HuH-7.5 (cell line): ENCODE measurements around the gene KIF2C.
"Not testable (repeated sequence)": the region's sequence is repeated elsewhere in the genome, so short reads cannot be mapped to it uniquely, and the experiment has no call there.

ENCODE experiments used
- DNase-seq: peaks from one replicate; pipeline ENCODE4 v3.0.0; 2011; ENCODE audit warnings: low spot score

KIF2C gene

GRCh38 chr1:44775930-44776729 lies 36.5 kb downstream of the KIF2C start:
- DNase-seq = no peak

- DNase-seq = no peak
These were observed 37.1 kb downstream of the KIF2C start for GRCh38 chr1:44776730-44777068.

DNA sequence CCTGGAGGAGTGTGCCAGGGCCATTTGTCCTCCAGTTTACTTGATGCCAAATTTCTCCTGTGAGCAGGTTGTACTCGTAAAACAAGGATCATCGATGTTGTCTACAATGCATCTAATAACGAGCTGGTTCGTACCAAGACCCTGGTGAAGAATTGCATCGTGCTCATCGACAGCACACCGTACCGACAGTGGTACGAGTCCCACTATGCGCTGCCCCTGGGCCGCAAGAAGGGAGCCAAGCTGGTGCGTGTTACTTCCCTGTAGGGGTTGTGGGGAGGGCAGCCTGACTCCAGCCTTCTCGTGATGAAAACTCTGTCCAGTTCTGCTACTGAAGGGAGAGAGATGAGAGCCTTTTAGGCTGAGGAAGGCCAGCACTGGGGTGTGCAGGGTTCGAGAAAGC lies 37.9 kb downstream of the KIF2C start:
- no peak for DNase-seq

DNA sequence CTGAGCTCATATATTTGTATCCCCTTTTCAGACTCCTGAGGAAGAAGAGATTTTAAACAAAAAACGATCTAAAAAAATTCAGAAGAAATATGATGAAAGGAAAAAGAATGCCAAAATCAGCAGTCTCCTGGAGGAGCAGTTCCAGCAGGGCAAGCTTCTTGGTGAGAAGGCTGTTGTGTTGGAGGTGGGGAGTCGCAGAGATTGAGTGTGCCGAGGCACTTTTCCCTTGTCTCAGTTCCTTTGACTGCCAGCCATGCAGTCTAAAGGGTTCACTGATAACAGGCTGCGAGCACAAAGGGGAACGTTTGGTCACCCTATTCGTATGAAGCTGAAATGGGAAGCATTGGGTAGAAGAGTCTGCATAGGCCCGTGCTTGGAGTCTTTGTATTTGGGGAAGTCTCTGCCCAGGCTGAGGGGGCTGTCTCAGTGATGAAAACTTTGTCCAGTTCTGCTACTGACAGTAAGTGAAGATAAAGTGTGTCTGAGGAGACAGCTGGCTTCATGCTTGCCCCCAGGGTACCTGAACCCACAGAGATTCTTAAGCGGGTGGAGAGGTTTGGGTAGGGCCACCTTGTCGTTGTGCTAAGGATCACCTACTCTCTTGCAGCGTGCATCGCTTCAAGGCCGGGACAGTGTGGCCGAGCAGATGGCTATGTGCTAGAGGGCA lies 38.5 kb downstream of the KIF2C start:
- DNase-seq = no peak

DNA sequence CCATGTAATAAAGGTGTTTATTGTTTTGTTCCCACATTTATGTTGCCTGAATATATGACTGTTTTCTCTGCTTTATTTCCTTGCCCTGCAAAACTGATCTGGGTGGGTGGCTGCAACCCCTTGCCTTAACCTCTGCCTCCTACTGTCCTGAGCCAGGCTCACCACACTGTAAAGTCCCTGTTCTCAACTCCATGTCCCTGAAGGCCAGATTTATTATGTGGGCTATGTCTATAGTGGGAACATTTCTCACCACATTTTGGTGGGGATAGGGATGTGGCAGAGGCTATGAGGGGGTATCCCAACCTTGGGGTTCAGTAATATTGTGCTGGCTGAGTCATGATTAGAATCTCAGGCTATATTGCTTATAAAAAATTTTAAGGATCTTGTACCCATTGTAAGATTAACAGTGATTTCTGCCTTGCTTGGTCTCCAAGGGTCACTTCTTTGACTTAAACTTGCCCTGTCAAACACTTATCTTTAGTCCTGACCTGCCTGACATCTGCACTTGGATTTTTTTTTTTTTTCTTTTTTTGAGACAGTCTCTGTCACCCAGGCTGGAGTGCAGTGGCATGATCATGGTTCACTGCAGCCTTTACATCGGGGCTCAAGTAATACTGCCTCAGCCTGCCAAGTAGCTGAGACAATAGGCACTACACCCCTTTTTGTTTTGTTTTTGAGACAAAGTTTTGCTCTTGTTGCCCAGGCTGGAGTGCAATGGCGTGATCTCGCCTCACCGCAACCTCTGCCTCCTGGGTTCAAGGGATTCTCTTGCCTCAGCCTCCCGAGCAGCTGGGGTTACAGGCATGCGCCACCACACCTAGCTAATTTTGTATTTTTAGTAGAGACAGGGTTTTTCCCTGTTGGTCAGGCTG lies 39.3 kb downstream of the KIF2C start:
- no peak for DNase-seq

DNA sequence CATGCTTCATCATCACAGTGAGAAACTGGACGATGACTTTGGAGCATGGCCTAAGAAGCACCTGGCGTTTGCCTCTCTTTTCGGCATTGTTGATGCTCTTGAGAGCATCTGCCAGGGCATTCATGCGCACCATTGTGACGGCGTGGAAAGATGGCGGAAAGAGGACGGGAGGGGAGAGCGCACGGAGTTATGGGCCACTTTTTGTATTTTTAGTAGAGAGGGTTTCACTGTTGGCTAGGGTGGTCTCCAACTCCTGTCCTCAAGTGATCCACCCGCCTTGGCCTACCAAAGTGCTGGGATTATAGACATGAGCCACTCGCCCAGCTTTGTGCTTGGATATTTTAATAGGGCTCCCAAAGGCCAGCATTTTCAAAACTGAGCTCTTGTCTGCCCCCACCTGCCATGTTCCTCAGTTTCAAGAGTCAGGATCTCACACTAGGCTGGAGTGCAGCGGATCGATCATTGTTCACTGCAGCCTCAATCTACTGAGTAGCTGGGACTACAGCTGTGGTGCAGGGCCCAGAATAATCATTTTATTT lies 41.0 kb downstream of the KIF2C start:
- no peak for DNase-seq

GRCh38 chr1:44783697-44784093 lies 44.1 kb downstream of the KIF2C start:
- DNase-seq = no peak

- peak; percentile 32 for DNase-seq
These were observed 44.7 kb downstream of the KIF2C start for GRCh38 chr1:44784094-44785028.

DNA sequence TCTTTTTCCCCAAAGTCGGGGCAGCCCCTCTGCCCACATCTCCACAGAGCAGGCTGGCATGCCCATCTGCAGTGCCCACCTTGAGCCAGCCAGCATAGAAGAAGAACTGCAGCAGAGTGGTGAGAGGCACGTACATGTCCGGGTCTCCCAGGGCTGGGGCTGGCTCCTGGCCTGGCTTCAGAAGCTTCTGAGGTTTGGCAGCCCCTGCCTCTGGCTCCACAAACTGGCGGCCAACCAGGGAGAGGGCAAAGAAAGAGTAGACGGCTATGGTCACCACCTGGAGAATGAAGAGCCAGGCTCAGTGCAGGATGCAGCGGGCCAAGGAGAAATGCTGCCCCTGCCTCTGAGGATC lies 45.4 kb downstream of the KIF2C start:
- no peak for DNase-seq

GRCh38 chr1:44785501-44786137 lies 46.0 kb downstream of the KIF2C start:
- no peak for DNase-seq

DNA sequence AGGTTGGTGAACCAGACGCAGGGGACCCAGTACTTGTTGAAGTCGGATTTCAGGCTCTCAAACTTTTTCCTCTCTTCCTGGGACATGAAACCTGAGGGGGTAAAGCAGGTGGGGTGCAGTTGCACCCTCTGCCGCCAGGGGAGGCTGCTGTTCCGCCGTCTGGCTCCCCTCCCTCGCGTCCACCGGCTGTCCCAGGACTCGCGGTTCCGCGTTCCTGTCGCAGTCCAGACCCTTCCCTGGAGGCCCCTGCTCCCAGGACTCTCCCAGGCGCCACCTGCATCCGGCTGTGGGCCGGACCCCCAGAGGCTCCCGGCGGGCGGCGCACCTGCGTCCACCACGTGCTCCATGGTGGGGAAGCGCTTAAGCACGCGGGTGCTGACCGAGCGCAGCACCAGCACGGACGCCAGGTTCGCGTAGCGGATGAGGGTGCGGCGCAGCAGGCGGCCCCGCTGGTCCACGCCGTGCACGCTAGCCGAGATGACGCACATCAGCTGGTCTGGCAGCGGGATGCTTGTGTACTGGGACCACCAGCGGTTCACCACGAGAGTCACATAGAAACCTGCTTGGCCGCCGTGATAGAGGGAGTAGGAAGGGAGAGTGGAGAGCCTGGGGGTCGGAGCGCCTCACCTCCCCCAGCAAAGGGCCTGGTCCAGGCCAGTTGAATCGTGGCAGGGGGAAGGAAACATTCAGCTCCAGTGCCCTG lies 46.7 kb downstream of the KIF2C start:
- peak; percentile 80 for DNase-seq

- DNase-seq = no peak
These were observed 47.3 kb downstream of the KIF2C start for GRCh38 chr1:44786841-44787426.

- no peak for DNase-seq
These were observed 47.9 kb downstream of the KIF2C start for GRCh38 chr1:44787506-44787905.

GRCh38 chr1:44788120-44788860 lies 48.7 kb downstream of the KIF2C start, which contains the start of gene BEST4:
Gene BEST4 (minus strand): TSS chr1:44788170. CDS start chr1:44787705, 465 bp downstream.
- DNase-seq = no peak

DNA sequence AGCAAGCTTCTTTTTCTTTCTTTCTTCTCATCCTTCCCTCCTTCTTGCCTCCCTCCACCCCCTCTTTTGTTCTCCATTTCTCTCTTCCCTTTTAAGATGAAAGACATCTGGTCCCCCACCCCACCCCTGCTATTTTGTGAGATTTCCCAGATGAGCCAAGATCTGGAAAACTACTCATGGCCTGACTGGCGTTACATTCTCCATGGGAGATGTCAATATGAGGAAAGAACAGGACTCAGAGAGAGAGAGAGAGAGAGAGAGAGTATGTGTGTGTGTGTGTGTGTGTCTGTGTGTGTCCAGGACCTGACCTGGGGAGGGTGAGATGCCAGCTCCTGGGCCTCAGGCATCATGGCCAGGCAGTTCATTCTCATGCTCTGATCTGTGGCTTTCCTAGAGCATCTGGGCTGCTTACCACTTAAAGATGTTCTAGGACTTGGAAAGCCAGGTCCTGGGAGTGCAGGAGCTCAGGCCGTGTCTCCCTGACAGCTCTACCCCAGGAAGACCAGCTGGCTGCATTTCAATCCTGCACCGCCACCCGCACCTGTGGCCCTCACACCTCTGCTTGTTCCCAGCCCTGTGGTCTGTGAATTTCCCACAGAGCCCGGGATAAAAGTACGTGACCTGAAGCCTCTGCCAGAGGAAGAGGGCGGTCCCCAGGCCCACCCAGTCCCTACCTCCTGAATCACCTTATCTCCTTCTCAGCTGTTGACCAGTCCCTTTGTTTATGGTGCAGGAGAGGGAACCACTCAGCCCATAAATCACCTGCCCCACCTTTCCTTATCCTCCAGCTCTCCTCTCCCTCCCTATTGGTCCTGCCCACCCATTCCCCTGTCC lies 51.5 kb downstream of the KIF2C start:
- no peak for DNase-seq

DNA sequence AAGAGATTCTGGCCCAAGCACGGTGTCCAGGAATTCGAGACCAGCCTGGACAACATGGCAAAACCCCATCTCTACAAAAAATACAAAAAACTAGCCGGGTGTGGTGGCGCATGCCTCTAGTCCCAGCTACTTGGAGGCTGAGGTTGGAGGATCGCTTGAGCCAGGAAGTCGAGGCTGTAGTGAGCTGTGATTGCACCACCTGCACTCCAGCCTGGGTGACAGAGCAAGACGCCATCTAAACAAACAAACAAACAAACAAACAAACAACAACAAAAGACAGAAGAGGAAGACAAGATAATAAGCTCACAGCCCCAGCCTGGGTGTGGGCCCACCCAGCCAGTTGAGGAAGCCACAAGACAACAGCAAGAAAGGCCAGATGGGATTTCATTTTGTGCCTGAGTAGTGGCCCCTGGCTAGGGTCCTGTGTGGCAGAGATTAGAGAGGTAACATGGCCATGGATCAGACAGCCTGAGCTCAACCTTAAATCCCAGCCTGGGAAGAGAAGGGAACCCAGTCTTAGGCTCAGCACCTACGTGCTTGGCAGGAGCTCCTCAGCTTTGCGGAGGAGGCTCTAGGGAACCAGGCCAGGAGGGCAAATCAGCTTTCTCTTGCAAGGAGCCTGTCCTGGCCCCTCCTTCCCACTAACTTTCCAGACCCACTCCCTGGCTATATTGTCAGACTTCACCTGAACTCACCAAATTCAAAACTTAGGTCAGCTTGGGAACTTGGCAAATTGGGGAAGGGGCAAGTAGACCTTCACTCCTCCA lies 53.3 kb downstream of the KIF2C start:
- no peak for DNase-seq

DNA sequence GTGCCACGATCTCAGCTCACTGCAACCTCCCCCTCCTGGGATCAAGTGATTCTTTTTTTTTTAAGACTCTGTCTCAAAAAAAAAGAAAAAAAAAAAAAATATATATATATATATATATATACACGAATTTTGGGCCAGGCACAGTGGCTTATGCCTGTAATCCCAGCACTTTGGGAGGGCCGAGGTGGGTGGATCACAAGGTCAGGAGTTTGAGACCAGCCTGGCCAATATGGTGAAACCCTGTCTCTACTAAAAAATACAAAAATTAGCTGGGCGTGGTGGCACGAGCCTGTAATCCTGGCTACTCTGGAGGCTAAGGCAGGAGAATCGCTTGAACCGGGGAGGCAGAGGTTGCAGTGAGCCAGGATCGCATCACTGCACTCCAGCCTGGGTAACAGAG lies 58.2 kb downstream of the KIF2C start:
- DNase-seq = not testable (repeated sequence)
